ENCODE measurements around the gene ATP6V1G1. TPM values are rescaled to one million over a fixed set of nuclear protein-coding genes. Genes with fewer than 3 reads are reported as not detected.

The ATP6V1G1 gene
- total RNA-seq, 1 donor from 2014 or later = 107 TPM

GRCh38 chr9:114624677-114625076 lies 37.1 kb downstream of the ATP6V1G1 start:
- no peak overlapping the region for H3K4me3 Mint-ChIP-seq
- H3K27me3 Mint-ChIP-seq (ENCODE audit: low read depth) = no peaks in the 10 kb centered on the region
- no peaks in the 10 kb centered on the region for H3K4me1 Mint-ChIP-seq
- H3K27ac Mint-ChIP-seq = no peak overlapping the region
- TF ChIP-seq CTCF (IDR thresholded peaks at IDR 0.05; ENCODE audit: unreplicated experiment) = no peak
- no peaks in the 10 kb centered on the region for H3K9me3 Mint-ChIP-seq
- DNase-seq (ENCODE audit: low spot score in 2 of 2, unreplicated experiment in 2 of 2) = no peak
- H3K36me3 Mint-ChIP-seq = peaks cover 36% of the 10 kb centered on the region

GRCh38 chr9:114626415-114627020 lies 38.9 kb downstream of the ATP6V1G1 start:
- Mint-ChIP-seq H3K9me3 (no peaks in the 10 kb centered on the region), H3K4me3 (no peak overlapping the region), H3K27me3 (ENCODE audit: low read depth) (no peaks in the 10 kb centered on the region), H3K27ac (peak overlapping the region; percentile 39), H3K4me1 (no peaks in the 10 kb centered on the region), H3K36me3 (peaks cover 33% of the 10 kb centered on the region)
- DNase-seq (ENCODE audit: low spot score in 2 of 2, unreplicated experiment in 2 of 2) = no peak
- no peak for TF ChIP-seq CTCF (IDR thresholded peaks at IDR 0.05; ENCODE audit: unreplicated experiment)

- Mint-ChIP-seq H3K4me1 (no peaks in the 10 kb centered on the region), H3K36me3 (peaks cover 25% of the 10 kb centered on the region), H3K4me3 (no peak overlapping the region), H3K9me3 (no peaks in the 10 kb centered on the region), H3K27ac (no peak overlapping the region), H3K27me3 (ENCODE audit: low read depth) (no peaks in the 10 kb centered on the region)
- DNase-seq (ENCODE audit: low spot score in 2 of 2, unreplicated experiment in 2 of 2) = no peak
- no peak for TF ChIP-seq CTCF (IDR thresholded peaks at IDR 0.05; ENCODE audit: unreplicated experiment)
Observed at GRCh38 chr9:114627553-114627952, 40.0 kb downstream of the ATP6V1G1 start.

- H3K9me3 Mint-ChIP-seq = no peaks in the 10 kb centered on the region
- TF ChIP-seq CTCF (IDR thresholded peaks at IDR 0.05; ENCODE audit: unreplicated experiment) = no peak
- H3K4me1 Mint-ChIP-seq = no peaks in the 10 kb centered on the region
- no peak overlapping the region for H3K27ac Mint-ChIP-seq
- no peak overlapping the region for H3K4me3 Mint-ChIP-seq
- H3K27me3 Mint-ChIP-seq (ENCODE audit: low read depth) = no peaks in the 10 kb centered on the region
- H3K36me3 Mint-ChIP-seq = peaks cover 28% of the 10 kb centered on the region
- DNase-seq (ENCODE audit: low spot score in 2 of 2, unreplicated experiment in 2 of 2) = no peak
Observed at GRCh38 chr9:114629563-114630090, 42.1 kb downstream of the ATP6V1G1 start.

- Mint-ChIP-seq H3K4me3 (no peak overlapping the region), H3K27ac (no peak overlapping the region), H3K36me3 (peaks cover 35% of the 10 kb centered on the region), H3K27me3 (ENCODE audit: low read depth) (no peaks in the 10 kb centered on the region), H3K4me1 (no peaks in the 10 kb centered on the region), H3K9me3 (no peaks in the 10 kb centered on the region)
- DNase-seq (ENCODE audit: low spot score in 2 of 2, unreplicated experiment in 2 of 2) = no peak
- no peak for TF ChIP-seq CTCF (IDR thresholded peaks at IDR 0.05; ENCODE audit: unreplicated experiment)
Observed at GRCh38 chr9:114631166-114631565, 43.6 kb downstream of the ATP6V1G1 start.

All from mesothelial cell of epicardium (in vitro differentiated cells).